GM18508 (cell line): ENCODE measurements around the gene OBSCN.
A peak's percentile ranks its signal among the peaks of the same experiment; 100 is the strongest.

Source experiments
- ATAC-seq: cut with Tn5 transposase; IDR thresholded peaks from one replicate; pipeline ENCODE4 v1.9.1; 2021; ENCODE audit warnings: moderate number of reproducible peaks; ENCODE audit not compliant: insufficient read depth, unreplicated experiment

OBSCN gene, protein sequence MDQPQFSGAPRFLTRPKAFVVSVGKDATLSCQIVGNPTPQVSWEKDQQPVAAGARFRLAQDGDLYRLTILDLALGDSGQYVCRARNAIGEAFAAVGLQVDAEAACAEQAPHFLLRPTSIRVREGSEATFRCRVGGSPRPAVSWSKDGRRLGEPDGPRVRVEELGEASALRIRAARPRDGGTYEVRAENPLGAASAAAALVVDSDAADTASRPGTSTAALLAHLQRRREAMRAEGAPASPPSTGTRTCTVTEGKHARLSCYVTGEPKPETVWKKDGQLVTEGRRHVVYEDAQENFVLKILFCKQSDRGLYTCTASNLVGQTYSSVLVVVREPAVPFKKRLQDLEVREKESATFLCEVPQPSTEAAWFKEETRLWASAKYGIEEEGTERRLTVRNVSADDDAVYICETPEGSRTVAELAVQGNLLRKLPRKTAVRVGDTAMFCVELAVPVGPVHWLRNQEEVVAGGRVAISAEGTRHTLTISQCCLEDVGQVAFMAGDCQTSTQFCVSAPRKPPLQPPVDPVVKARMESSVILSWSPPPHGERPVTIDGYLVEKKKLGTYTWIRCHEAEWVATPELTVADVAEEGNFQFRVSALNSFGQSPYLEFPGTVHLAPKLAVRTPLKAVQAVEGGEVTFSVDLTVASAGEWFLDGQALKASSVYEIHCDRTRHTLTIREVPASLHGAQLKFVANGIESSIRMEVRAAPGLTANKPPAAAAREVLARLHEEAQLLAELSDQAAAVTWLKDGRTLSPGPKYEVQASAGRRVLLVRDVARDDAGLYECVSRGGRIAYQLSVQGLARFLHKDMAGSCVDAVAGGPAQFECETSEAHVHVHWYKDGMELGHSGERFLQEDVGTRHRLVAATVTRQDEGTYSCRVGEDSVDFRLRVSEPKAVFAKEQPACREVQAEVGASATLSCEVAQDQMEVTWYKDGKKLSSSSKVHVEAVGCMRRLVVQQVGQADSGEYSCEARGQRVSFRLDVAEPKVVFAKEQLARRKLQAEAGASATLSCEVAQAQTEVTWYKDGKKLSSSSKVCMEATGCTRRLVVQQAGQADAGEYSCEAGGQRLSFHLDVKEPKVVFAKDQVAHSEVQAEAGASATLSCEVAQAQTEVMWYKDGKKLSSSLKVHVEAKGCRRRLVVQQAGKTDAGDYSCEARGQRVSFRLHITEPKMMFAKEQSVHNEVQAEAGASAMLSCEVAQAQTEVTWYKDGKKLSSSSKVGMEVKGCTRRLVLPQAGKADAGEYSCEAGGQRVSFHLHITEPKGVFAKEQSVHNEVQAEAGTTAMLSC (N-terminal part only)

DNA sequence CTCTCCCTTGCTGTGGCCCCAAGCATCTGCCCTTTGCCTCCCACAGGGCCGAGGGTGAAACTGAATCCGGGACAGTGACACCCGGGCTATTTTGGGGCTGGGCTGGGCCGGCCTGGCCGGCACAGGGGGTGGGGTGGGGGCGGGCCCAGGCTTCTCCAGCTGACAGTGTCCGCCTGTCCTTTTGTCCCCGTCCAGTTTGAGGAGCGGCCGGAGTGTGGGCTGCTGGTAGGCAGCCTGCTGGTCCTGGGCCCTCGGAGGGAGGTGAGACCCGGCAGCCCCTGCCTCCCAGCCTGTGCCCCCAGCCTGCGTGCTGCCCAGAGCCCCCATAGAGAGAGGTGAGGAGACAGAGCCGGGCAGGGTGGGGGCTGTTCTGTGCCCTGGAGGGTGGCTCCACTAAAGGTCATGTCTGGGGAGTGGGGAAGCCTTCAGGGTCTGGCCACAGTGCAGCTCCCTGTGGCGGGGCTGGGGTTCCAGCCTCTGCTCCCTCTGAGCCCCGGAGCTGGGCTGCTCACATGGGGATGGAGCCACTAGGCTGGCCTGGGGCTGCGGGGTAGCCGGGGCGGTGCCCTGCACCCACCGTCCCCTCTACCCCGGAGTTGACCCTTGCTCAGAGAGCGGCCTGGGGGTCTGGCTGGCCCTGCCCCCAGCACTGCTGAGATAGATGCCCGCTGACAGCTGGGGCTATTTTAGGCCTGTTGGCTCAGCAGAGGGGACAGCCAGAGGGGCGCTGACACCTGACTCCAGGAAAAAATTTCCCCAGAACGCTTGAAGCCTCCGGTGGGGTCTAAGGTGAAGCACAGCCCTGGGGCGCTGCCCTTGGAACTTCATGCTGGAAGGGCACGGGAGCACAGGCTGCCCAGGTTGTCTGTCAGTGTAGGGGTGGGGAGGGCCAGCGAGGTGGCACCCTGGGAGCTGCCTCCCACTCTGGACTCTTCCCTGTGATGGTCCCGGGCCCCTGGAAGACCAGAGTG lies at the start of gene OBSCN:
TSS of gene OBSCN (plus strand) at position 194 of the 971 bp plus-strand sequence. CDS start 3,740 bp downstream, outside the sequence.
- no peak for ATAC-seq

DNA sequence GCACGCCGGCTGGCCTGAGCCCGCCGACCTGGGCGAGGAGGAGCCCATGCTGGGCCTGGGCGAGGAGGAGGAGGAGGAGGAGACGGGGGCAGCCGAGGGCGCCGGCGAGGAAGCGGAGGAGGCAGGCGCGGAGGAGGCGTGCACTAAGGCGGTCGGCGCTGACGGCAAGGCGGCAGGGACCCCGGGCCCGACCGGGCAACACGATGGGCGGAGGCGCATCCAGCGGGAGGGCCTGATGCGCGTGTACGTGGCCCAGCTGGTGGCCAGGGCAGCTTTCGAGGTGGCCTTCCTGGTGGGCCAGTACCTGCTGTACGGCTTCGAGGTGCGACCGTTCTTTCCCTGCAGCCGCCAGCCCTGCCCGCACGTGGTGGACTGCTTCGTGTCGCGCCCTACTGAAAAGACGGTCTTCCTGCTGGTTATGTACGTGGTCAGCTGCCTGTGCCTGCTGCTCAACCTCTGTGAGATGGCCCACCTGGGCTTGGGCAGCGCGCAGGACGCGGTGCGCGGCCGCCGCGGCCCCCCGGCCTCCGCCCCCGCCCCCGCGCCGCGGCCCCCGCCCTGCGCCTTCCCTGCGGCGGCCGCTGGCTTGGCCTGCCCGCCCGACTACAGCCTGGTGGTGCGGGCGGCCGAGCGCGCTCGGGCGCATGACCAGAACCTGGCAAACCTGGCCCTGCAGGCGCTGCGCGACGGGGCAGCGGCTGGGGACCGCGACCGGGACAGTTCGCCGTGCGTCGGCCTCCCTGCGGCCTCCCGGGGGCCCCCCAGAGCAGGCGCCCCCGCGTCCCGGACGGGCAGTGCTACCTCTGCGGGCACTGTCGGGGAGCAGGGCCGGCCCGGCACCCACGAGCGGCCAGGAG lies 49.5 kb upstream of the OBSCN start:
- no peak for ATAC-seq

DNA sequence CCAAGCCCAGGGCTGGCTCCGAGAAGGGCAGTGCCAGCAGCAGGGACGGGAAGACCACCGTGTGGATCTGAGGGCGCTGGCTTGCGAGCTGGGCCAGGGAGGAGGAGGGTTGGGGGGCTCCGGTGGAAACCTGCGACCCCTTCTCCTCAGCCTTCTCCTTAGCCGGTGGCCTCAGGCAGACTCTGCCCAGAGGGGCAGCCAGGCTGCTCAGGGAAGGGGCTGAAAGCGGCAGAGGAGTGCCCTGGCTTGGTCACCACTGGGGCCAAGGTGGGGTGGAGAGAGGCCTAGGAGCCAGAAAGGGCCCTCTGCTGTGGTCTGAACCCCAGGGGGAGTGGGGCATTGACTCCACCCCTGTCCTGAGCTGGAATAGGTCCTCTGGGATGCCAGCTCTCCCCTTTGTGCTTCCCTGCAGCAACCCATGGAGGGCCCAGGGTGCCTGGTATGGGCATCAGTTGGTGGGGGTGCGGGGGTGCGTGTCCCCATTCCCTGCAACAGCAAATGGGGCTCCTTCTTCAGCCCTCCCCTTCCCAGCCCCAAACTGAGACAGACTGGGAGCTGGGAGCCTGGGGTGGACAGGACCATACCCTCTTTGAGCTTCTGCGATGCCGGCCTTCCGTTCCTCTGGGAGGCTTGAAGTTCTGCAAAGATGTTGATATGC lies 48.7 kb upstream of the OBSCN start:
- no peak for ATAC-seq

DNA sequence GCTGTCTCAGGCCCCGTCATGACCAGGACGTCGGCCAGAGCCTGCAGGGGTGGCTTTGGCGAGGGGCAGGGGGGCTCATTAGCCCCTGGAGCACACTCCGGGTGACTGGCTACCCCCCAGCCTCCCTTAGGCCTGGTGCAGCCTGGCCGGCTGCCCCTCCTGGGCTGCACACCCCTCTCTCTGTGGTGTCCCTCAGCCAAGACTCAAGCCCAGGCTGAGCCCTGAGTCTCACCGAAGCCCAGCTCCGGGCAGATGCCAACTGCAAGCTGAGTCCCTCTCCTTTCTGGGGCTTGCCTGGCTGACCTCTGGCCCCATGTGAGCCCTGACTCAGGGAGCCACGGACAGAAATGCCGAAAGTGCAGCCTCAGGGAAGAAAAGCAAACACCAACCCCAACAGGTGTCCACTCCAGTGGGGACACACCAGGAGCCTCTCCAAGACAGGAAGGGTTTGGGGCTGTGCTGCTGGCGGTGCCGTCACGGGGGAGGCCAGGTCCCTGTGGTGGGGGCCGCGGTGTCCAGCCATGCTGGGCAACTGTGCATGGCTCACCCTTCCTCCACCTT lies 47.6 kb upstream of the OBSCN start:
- ATAC-seq: no peak

DNA sequence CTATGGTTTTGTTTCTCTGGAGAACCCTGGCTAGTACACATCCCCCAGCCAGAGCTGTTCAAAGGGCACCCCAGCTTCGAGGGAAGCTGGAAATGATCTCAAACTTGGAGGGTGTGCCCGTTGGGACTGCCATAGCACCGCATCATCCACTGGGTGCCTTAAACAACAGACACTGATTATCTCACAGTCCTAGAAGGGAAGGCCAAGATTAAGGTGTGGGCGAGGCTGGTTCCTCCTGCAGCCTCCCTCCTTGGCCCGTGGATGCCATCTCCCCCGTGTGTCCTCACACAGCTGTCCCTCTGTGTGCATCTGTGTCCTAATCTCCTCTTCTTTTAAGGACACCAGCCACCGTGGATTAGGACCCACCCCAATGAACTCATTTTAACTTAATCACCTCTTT lies 46.5 kb upstream of the OBSCN start:
- no peak for ATAC-seq

DNA sequence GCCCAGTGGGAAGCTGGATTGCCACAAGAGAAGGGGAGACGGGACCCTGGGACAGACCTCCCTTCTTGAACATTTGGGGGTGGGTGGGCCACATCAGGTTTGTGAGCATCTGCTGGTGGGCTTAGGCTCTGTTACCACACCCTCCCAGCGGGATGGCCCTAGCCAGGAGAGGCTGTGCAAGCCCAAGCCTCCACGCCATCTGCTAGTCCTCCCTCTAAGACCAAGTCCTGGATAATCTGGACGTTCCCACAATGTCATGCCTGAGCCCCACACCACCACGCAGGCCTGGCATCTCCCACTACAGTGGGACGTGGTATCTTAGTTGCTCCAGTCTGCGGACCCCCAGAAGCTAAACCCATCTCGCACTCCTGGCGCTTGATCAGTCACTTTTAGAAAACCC lies 46.0 kb upstream of the OBSCN start:
- no peak for ATAC-seq

DNA sequence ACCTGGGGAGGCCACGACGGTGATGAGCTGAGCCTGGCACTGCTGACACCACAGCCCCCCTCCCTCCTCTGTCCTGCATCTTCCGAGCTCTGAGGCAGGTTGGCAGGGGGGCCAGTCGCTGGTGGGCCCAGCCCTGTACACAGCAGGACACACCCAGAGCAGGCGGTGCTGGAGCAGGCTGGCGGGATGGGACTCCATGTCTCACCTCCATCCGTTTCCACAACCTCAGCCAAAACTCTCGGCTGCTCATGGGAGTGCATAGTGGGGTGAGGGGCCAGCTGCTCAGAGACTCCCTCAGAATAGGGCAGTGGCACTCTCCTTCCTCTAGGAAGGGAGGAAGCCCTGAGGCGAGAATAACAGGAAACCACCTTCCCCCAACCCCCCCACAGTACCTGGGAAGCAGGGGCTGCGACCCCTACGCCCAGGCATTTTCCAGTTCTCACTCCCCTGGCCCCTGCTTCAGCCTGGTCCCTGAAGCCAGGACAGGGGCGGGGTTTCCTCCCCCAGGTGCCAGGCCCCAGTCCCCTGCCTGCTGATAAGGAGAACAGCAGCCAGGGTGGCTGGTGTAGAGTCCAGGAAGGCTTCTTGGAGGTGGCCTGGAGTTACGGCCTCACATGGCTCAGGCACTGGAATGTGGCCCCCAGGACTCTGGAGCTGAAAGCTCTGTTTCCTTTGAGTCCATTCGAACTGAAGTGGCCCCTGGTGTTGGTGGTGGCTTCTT lies 45.4 kb upstream of the OBSCN start:
- no peak for ATAC-seq

DNA sequence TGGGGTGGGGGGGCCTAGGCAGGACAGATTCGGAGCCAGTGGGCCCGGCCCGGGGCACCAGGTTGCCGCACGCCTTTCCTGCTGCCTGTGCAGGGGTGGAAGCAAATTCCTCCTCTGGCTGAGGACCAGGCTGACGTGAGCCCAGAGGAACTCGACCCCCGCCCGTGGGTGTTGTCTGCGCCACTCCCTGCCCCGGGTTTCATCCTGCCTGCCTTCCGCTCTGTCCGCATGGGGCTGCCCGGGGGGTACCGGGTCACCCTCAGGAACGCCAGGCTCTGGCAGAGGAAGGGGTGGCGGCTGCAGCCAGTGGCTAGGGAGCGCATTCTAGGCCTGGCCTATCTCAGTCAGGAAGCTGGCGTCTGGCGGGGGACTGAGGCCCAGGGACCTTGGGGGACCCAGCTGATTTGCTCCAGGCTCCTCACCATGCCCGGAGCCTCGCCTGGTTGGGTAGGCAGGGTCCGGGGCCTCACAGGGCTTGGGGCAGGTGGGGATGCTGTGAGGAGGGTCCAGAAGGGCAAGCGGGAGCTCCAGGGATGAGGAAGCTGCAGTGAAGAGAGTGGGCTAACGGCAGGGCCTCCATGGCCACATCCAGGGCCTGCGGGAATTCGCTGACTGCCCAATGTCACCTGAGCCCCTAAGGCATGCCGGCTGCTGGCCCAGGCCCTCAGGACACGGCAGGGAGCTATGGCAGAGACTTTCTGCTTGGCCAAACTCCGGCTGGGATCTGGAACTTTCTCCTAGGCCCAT lies 44.7 kb upstream of the OBSCN start:
- ATAC-seq: no peak

DNA sequence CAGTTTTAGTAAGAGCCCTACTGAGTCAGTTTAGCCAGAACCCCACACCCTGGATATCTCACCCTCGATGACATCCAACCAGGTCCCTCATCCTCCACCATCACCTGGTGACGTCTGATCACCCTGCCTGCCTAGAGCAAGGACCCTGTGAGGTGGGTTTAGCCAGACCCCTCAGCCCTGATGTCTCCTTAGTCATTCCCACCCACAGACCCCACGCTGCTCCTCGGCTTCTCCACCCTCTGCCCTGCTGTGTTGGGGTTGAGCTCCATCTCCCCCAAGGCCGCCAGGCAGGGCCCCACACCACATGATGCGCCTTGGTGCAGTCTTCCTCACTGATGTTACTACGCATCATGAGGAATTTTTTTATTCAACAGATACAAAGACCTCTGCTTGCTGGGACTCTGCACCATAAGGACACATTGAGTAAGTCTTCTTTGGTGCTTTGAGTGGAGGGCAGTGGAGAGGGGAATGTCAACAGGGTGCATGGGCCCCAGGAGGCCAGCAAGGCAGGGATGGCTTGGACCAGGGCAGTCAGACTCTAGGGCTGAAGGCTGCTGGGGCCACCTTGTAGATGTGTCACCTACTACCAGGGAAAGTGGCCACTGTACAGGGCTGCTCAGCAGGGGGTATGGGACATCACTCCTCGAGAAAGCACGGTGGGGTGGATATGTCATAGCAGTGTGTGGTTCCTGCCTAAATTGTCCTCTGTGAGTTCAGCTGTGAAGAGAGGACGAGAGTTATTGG lies 43.9 kb upstream of the OBSCN start:
- no peak for ATAC-seq

DNA sequence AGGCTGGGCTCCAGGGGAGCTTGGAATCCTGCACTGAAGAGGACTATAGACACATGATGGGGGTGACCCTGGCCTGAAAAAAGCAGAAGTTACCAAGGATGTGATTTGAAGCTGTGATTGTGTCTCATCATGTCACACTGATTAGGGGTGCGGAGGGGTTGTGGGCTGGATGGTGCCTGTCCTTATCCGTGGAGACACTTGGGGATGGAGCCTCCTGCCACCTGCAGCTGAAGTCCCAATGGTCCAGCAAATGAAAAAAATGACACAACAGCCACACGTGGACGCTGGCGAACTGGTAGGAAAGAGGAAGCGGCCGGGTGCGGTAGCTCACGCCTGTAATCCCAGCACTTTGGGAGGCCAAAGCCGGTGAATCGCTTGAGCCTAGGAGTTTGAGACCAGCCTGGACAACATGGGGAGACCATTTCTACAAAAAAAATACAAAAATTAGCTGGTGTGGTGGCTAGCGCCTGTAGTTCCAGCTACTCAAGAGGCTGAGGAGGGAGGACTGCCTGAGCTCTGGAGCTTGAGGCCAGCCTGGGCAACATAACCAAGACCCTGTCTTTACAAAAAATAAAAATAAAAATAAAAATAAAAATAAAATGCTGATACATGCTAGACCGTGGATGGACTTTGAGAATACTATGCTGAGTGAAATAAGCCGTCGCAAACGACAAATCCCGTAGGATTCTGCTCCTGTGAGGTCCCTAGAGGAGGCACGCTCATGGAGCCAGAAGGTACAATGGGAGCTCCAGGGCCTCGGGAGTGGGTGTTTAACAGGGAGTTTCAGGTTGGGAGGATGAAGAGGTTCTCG lies 43.1 kb upstream of the OBSCN start:
- no peak for ATAC-seq

DNA sequence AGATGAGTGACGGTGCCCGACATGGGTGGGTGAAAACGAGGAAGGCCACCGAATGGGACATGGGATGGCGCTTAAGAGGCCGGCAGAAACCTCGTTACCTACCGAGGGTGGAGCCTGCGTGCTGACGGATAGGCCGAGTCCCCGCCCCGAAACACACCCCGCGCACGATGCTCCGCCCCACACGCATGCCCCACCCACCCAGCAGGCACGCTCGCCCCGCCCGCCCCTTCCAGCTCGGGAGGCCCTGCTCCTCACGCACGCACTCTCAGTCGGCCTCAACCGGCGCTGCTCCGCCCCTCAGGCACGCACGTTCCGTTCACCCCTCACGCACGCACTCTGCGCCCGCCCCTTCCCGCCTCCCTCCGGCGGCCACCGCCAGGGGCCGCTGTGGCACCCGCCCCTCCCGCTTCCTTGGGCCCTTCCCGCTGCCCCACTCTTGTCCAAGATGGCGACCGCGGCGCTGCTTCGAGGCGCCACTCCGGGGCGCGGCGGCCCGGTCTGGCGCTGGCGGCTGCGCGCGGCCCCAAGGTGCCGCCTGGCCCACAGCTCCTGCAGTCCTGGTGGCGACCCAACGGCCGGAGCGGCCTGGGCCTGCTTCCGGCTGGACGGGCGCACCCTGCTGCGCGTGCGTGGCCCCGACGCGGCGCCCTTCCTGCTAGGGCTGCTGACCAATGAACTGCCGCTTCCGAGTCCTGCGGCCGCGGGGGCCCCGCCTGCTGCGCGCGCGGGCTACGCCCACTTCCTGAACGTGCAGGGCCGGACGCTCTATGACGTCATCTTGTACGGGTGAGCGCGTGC lies 42.3 kb upstream of the OBSCN start, which contains the start of gene IBA57:
TSS of gene IBA57 (plus strand) at position 433 of the 798 bp plus-strand sequence. CDS start at position 446, 13 bp downstream.
- ATAC-seq: peak; percentile 65

DNA sequence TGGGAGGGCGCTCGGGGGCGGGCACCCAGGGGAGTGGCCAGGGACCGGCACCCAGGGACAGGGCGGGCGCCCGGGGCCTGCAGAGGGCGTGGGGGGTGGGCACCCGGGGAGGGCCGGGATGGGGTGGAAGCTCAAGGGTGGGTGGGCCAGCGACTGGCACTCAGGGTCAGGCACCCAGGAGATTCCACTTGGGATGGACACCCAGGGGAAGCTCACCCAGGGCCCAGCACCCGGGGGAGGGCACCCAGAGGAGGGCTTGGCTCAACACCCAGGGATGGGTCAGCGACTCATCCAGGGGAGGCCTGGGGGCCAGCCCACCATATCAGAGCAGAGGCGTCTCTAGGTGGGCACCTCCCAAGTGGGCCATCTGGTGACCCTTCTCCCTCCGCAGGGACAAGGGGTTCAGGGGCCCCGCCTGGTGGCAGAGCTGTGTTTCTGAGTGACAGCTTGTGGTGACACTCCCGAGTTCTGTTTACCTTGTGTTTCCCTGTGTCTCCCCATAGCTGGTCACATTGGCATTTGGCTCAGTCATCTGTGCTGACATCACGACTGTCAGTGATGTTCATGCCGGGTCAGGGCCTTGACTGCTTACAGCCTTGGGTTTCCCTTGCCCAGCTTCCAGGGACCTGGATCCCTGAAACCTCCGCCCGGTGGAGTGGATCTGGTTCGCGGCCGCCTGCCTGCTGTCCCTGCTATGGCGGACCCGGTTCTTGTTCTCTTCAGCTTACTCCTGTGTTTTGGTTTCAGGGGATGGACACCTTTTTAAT lies 41.5 kb upstream of the OBSCN start:
- peak; percentile 19 for ATAC-seq

DNA sequence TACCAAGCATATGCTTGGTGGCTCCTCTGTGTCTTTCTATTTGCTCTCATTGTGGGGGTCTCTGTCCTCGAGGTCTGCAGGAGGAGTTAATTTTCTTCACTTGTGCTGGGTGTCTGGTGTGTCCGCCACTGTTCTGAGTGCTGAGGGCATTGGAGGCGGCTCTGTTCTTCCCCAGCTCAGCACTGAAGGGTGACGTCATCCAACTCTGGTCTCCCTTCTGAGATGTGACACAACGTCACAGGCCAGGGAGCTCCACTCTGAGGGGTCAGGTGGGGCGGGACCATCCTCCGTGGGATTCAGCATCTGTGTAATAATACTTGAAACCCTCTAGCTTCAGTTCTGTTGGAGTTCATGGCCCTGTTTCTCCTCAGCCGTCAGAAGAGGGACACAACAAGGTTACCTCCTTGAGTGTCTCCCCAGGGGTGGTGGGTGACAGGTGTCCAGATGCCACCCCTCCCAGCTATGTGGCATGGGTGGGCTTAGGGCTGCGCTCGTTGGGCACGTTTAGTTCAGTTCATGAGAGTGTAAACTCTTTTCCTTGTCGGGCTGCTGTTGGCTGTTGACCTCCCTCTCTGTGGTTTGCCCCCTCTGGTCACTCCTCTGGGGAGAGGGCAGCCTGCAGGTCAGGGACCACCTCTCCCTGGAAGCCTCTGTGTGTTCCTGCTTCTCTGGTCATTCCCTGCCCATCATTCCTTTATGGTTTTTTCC lies 39.1 kb upstream of the OBSCN start:
- ATAC-seq: no peak
